HG03469 (cell line): ENCODE measurements around the gene TGM1.
A peak's percentile ranks its signal among the peaks of the same experiment; 100 is the strongest.

Source experiments
- ATAC-seq: cut with Tn5 transposase; IDR thresholded peaks from one replicate; pipeline ENCODE4 v1.9.1; 2021; ENCODE audit warnings: mild to moderate bottlenecking, moderate library complexity, moderate number of reproducible peaks; ENCODE audit not compliant: unreplicated experiment

TGM1 gene

DNA sequence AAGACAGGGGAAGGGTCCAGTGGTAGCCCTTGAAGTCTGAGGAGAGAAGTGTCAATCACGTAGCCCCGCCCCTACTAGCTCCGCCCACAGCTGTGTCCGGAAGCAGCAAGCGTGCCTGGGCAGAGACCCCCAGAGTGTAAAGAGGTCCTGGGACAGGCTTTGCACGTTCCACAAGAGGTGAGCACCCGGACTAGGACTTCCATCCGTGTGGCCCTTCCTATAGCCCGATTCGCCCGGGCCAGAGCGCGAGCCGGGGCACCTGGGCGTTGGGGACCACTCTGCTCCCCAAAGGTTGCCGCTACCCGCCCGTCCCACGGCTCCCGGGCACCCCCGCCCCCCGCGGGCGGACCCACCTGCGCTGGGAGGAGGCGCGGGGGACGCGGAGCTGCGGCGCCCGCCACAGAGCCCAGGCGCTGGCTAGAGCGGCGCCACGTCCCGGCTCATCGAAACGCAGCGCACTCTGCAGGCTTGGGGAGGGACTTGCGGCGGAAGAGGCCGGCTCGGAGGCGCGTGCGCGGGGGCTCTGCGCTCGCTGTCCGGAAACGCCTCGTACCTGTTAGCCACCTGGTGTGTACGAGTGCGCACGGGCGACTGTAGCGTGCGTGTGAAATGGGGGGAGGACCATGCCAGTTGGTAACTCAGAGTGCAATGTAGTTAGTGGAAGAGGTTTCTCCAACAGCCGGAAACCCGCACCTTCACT is 8.3 kb upstream of the TGM1 start, which contains the start of gene RABGGTA:
RABGGTA (minus strand) TSS at position 464 of the 700 bp plus-strand sequence. CDS start 482 bp downstream, outside the sequence.
- peak; percentile 83 for ATAC-seq

DNA sequence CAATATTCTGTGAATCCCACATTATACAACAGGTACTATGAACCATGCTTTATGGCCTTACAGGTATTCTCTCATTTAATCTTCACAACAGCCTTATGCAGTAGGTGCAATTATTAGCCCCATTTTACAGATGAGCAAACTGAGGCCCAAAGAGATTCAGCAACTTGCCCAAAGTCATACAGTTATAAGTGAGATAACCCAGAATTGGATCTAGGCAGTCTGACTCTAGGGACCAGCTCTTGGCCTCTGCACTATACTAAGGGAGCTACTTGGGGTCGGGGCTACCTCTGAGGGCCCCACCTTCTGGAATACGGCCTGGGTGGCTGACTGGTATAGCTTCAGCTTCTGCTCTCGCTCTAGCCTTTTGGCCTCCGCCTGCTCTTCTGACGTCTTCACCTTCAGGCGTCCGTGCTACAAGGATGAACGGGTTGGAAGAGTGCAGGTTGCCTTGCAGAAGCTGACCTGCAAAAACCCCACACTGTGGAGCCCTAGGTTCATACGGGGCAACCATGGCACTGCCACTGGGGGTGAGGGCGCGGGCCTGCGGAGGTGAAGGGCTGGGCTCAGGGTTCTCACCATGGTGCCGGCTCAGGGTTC is 7.7 kb upstream of the TGM1 start:
- no peak for ATAC-seq

DNA sequence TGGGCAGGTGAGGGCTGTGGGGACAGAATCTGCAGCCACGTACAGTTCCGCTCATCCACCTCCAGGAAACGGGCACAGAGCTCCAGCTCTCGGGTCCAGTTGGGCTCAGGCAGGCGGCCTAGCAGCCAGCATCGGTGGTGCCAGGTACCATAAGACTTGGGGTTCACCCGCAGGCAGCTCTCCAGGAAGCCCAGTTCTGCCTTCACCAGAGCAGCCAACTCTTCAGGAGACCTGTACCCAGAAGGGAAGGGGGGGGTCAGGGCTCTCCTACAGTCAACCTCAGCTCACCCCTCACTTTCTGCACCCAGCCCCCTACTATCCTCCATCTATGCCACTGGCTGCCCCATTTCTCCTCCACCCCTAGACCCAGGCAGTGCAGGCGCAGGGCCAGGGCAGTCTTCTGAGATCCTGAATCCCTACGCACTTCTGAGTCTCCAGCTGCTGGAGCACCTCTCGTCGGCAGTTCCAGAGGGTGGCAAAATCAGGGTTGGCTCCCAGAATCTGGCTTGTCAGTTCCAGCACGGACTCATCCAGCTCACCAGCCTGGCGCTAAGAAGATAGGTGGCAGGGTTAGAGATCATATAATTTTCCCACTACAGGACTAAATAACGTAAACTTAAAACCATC is 7.0 kb upstream of the TGM1 start:
- no peak for ATAC-seq

DNA sequence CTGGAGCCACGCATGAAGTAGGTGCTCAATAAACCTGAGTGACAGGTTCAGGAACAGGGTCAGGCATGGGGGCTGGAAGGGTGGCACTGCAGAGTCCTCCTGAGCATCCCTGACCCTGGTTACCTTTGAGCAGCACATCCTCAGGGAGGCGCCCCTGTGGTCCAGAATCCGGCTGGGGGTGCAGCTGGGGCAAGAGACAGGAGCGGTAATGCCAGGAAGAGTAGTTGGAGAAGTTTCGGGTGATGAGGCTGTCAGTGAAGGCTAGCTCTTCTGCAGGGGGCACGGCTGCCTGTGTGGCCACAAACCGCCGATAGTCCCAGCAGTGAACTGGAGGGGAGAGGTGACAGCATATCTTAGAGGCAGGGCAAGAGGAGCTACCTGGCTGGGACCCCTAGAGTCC is 6.4 kb upstream of the TGM1 start:
- no peak for ATAC-seq

DNA sequence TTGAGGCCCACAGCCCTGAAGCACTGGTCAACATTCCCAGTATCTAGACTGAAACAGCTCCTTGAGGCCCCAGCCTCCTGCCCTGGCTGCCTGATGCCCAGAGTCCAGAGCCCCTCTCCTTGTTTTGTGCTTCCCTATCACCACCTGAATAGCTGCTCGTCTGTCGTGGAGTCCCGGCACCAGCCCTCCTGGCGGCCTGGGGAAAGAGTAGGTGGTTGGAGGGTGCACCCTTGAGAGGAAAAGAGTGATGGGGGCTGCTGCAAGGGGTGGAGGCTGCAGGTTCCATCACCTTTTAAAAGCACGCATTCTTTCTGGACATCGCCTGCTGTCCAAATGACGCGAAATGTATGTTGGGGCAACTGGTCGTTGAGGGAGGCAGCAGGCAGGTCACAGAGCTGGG is 5.2 kb upstream of the TGM1 start:
- ATAC-seq, result no peak

DNA sequence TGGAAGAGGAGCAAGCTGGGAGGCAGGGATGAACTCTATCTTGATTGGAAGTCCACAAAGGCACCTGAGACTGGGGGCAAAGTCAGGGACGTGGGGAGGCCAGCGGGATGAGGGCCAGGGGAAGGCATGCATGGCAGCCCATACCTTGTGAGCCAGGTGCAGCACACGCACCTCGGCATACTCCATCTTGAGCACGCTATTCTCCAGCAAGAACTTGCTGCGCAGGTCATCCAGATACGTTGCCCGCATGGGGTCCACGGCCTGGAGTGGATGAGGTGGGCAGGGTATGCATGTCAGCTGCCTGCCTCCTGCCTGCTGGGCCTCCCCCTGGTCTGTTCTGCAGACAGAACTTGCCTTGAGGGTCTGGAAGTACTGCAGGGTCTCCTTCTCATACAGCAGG is 4.5 kb upstream of the TGM1 start:
- ATAC-seq, result no peak

DNA sequence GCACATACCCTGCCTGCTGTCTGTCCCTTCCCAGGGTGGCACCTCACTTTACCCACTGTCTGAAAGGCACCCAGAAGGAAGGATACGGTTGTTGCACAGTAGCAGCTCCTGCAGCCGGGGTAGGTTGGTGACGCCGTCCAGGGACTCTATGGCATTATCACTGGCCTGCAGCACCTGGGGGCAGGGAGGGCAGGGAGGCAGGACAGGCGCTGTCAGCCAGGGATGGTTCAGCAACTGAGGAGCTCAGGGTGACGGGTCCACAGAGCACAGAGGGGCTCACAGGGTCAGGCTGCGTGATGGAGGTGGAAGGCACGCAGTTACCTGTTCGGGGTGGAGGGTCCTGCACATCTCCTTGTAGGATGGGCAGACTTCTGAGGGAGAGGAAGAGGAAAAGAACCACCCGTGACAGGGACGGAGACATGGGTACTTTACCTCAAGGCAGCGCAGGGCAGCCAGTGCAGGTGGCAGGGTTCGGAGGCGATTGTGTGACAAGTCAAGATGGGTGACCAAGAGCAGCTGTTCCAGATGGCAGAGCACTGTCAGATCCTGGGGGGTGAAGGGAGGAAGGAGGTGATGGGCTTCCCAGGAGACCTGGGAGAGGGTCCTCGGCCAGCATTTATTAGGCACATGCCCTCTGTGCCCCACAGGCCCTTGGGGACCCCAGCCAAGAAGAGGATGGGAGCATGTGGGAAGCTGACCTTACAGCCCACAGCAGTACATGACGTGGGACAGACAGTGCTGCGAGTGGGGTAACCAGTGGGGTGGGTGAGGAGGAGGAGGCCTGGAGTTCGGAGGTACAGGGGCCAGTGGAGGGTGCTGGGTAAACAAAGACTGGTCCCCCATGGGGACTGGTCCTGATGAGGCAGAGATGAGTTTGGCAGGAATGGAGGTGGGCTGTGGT is 3.6 kb upstream of the TGM1 start:
- no peak for ATAC-seq

DNA sequence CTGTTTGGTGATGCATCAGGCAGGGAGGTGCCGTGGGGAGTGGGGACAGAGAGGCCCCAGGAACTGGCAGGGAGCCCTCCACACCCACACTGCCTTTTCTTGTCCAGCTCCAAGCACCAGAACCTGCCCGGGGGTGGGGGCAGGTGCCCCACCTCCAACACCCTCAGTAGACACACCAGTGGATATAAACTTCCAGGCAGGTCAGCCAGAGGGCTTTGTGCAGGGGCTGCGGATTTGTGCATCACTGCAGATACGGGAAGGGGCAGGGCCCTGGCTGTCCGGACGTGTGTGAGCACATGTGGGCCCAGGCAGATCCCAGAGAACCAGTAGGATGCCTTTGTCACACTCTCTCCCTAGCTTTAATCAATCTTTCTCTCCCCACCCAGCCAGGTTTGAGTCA is 1.3 kb upstream of the TGM1 start:
- ATAC-seq, result no peak

DNA sequence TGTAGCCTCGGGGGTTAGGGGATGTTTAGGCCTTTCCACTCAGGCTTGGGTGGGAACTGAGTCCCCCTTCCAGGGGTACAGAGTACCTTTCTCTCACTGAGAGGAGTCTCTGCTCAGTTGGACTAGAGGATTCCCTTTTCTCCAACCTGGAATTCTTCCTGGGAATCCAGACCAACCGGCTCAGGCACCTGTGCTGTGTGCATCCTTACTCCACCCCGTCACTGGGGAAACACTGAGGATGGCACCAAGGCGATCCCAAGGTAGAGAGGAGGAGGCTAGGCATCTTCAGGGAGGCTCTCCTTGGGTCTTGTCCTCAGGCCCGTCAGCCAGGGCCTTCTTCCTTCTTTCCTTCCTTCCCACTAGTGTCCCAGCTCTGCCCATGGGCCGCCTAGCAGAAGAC is 871 bp upstream of the TGM1 start:
- ATAC-seq, result no peak

DNA sequence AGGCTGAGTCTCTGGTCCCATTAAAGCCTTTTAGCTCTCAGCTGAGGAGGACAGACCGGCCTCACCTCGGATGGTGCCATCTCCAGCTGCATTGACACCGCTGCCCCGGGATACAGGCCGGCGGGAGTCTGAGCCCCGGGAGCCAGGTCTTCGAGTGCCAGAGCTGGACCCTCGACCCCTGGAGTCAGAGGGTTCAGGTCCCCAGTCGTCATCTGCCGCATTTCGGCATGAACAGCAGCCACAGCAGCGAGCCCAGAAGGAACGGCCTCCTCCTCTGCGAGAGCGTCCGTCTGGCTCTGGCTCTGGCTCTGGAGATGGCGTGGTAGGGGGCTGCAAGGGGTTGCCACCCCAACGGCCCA is 1.0 kb downstream of the TGM1 start:
- ATAC-seq, result no peak

DNA sequence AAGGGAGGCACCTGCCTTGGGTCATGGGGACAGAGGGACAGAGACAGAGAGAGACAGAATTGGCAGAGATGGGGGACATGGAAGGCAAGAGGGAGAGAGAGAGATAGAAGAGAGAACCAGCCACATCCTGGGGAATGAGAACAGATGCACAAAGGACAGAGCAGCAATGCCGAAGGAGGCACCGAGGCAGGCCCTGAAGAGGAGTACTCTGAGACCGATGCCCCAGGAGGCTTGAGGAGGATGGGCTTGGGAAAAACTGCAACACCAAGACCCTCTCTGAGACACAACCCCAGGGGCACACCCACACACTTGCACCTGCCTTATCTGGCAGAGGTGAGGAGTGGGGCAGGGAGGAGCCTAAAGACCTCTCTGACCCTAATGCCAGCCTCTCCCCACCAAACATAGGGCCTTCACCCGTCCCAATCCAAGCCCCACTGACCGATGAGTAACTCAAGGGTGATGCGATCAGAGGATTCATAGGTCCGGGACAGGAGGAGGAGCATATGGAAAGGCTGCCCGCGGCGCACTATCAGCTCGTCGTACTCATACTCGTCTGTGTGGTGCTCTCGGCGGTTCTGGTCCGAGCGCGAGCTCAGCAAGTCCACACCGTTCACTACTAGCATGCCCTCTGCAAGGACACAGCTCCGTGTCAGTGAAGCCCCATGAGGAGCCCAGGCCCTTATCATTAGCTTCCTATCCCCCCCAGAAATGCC is 1.6 kb downstream of the TGM1 start:
- ATAC-seq, result no peak

DNA sequence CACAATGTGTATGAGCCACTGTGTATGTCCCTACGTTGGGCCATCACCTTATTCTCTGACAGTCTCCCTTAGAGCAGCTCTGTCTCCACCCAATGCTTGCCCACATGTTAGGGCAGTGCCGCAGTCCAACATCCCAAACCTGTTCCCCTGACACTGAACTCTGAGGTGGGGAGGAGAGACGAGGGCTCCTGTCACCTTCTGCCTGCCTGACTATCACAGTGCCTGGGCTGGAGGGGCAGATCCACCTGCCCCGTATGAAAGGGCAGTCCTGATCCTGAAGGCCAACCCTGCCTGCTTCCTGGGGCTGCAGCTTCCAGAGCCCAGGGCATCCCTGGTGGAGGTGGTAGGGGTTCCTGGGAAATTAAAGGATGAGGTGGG is 2.2 kb downstream of the TGM1 start:
- ATAC-seq, result no peak

DNA sequence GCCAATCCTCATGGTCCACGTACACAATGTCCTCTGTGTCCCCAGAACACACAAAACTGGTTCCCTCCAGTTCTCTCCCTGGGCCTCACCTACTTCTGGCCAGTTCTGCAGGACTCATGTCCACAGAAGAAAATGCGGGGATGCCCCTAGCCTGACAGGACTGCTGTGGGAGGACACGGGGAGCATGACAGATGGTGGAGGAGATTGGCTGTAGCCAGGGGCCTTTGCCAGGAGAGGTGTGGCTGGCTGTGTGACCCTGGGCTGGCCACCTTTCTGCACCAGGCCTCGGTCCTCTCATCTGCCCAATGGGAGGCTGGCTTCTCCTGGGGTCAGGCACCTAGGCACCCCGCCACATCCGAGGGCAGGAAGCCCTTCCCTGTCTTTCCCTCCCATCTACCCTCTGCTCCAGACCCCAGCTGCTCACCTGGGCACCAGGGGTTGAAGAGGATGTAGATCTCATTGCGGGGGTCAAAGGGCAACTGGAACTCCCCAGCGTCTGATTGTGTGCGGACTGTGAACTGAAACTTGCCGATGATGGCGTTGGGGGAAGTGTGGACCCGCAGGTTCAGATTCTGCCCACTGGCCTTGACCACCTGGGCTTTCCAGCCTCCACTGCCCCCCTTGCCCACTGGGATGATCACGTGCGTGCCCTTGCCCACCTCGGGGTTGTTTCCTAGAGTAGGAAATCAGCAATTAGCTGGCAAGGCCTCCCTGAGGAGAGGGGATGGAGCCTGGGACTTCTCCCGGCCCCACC is 2.8 kb downstream of the TGM1 start:
- ATAC-seq, result no peak

DNA sequence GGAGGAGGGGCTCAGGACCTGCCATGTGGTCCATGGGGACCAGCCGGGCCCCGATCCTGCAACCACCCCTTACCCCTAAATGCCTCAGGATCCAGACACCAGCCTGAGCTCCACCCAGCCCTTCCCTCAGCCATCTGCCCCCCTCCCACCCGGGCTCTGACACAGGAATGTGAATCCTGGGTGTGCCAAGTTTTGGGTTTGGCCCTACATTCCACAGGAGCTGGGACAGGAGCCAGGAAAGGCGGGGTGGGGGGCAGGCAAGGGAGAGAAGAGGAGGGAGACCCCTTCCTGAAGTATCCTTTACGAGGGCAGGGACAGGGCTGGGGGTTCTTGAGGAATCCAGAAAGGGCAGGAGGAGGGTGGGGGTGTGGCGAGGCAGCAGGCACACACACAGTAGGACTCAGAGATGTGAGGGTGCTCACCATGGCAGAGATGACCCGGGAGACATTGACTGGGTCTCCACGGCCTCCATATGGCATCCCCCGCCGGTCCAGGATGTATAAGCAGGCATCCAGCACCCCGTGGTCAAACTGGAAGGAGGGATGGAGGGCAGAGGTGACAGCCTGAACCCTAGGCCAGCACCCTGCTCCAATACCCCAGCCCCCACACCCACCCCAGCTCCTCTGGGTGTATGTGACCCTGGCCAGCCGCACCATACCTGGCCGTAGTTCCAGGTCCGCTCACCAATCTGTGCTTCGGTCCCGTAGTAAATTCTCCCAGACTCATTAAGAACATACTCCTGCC is 3.5 kb downstream of the TGM1 start:
- ATAC-seq, result no peak

DNA sequence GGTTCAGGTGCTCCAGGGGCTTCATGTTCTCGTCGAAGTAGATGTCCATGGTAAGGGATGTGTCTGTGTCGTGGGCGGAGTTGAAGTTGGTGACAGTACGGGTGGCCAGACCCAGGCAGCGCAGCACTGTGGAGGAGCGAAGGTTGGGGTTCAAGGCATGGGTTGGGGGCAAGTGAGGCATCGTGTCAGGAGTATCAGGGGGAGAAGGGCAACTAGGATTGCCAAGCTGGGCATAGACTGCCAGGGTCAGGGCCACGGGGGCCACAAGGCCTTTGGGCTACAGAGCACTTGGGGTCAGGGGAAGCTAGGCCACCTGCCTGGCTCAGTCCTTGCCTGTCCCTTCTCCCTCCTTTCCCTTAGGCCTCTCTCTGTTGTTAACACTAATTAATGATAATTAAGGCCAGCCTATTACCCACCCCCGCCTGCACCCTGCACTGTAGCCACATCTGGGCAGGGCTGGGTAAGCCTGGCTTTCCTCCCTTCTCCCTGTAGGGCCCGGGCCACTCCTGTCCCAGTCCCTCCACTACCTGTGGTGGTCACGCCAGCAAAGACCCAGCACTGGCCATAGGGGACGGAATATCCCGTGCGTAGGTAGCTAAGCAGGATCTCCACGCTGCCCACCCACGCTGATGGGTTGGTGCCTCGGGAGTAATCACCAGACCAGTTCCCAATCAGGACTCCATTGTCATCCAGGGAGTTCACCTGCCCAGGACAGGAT is 4.3 kb downstream of the TGM1 start:
- no peak for ATAC-seq

DNA sequence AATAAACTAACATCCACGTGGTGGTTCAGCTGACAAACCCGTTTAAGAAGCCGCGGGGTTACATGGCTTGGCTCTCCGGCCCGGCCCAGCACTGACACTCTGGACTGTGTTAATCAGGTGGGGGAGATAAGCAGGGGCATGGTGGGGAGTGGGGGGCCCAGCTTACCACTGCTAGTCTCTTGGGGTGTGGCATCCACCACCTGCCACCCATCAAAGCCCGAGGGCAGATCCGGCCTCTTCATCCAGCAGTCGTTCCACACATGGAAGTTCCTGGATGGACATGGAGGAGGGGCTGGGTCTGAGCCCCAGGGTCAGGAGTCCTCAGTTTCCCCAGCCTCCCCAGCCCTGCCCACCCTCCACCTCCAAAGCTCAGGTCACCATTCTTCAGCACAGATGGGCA is 4.9 kb downstream of the TGM1 start:
- no peak for ATAC-seq

DNA sequence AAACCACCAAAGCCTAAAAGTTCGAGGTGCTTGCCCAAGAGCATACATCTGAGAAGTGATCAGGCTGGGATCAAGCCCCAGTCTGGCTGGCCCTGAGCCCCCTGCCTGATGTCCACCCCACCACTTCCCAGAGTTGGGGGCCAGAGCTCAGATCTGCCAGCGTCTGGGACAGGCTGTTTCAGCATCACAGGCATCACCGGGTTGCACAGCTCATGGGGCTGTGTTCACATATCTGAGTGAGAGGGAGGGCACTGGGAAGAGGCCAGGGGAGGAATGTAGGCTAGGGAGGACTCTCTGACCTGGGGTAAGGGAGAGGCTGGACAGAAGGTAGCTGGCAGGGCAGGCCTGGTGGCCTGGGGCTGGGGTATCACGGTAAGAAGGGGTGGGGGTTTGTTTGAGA is 6.0 kb downstream of the TGM1 start:
- no peak for ATAC-seq

DNA sequence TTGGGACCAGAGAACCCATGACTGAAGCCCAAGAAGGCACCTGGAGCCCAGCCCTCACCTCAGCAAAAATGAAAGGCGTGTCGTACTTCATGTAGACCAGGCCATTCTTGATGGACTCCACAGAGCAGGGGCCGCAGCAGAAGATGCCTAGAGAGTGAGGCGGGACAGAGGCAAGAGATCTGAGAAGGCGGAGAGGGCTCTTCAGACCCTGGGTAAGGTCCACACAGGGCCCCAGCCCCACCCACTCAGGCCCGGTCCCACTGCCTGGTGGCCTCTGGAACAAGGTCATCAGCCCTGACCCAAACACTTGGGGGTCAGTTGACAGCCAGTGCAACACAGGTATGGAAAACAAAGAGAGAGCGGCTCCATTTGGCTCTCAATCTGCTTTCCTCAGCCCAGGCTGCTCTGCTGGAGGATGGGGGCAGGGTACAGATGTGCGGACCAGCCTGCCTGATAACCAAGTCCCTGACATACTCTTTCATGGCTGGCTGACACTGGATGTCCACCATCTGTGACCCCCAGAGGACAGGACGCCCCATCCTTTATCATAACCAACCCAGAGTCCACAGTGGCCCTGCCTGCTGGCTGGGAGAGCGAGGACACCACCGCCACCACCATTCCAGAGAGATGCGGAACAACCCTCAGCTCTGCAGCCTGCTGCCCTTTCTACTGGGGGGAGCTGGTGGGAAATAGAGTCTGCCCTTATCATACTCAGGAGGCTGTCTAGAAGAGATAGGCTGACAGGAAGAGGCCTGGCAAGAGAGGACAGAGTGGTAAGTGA is 6.9 kb downstream of the TGM1 start:
- ATAC-seq, result no peak
